IPS DF 19.7 (cell line): ENCODE data around the gene KNTC1.
"Not testable (repeated sequence)": the region's sequence is repeated elsewhere in the genome, so short reads cannot be mapped to it uniquely, and the experiment has no call there.

Experiments used
- DNase-seq: peaks from one replicate; pipeline ENCODE4 v3.0.0-alpha.2; 2013; ENCODE audit warnings: low read depth, low spot score

The KNTC1 gene

GRCh38 chr12:122563361-122563760 is 36.3 kb downstream of the KNTC1 start:
- no peak for DNase-seq

GRCh38 chr12:122566816-122567215 is 39.8 kb downstream of the KNTC1 start:
- DNase-seq: not testable (repeated sequence)

- no peak for DNase-seq
Observed at GRCh38 chr12:122569288-122569687, 42.2 kb downstream of the KNTC1 start.

GRCh38 chr12:122570006-122570405 is 43.0 kb downstream of the KNTC1 start:
- not testable (repeated sequence) for DNase-seq

- no peak for DNase-seq
Observed at GRCh38 chr12:122571821-122572220, 44.8 kb downstream of the KNTC1 start.

GRCh38 chr12:122583294-122583693 is 56.2 kb downstream of the KNTC1 start:
- not testable (repeated sequence) for DNase-seq

- DNase-seq: no peak
Observed at GRCh38 chr12:122584177-122584863, 57.3 kb downstream of the KNTC1 start.

- no peak for DNase-seq
Observed at GRCh38 chr12:122590990-122591389, 63.9 kb downstream of the KNTC1 start.

- DNase-seq: not testable (repeated sequence)
Observed at GRCh38 chr12:122591966-122592365, 64.9 kb downstream of the KNTC1 start.

- not testable (repeated sequence) for DNase-seq
Observed at GRCh38 chr12:122592543-122592942, 65.5 kb downstream of the KNTC1 start.

- DNase-seq: no peak
Observed at GRCh38 chr12:122593910-122594309, 66.9 kb downstream of the KNTC1 start.

- no peak for DNase-seq
Observed at GRCh38 chr12:122596838-122597237, 69.8 kb downstream of the KNTC1 start.

- DNase-seq: no peak
Observed at GRCh38 chr12:122602456-122602855, 75.4 kb downstream of the KNTC1 start.

GRCh38 chr12:122604993-122605392 is 77.9 kb downstream of the KNTC1 start:
- no peak for DNase-seq

GRCh38 chr12:122609732-122610131 is 82.7 kb downstream of the KNTC1 start:
- DNase-seq: no peak

- no peak for DNase-seq
Observed at GRCh38 chr12:122610207-122610606, 83.2 kb downstream of the KNTC1 start.

- no peak for DNase-seq
Observed at GRCh38 chr12:122610911-122611310, 83.9 kb downstream of the KNTC1 start.

GRCh38 chr12:122614839-122615238 is 87.8 kb downstream of the KNTC1 start:
- DNase-seq: no peak

- no peak for DNase-seq
Observed at GRCh38 chr12:122615780-122616179, 88.7 kb downstream of the KNTC1 start.

GRCh38 chr12:122635471-122635870 is 108.4 kb downstream of the KNTC1 start:
- DNase-seq: no peak

- DNase-seq: no peak
Observed at GRCh38 chr12:122643207-122643805, 116.3 kb downstream of the KNTC1 start.

- no peak for DNase-seq
Observed at GRCh38 chr12:122646517-122647217, 119.6 kb downstream of the KNTC1 start.
